Naive thymus-derived CD4-positive, alpha-beta T cell (primary cell): Measurements from ENCODE around the gene SFMBT2. TPM values are rescaled to one million over a fixed set of nuclear protein-coding genes. Genes with fewer than 3 reads are reported as not detected.

ENCODE experiments used
- ATAC-seq: fragments of 150-1000 bp; cut with Tn5 transposase; 2 replicates; pipeline ENCODE4 v1.10.0; 2021; ENCODE audit warnings: mild to moderate bottlenecking, moderate library complexity
- CTCF ChIA-PET: fragments of 350-600 bp; sonication (Branson Sonifier 250); formaldehyde crosslinking; loops from one replicate; lab custom pipeline; 2021; ENCODE audit warnings: antibody characterized with exemption; lab: Charles Lee
- POLR2A ChIA-PET: fragments of 350-600 bp; sonication (Branson Sonifier 250); formaldehyde crosslinking; loops from one replicate; lab custom pipeline; 2021; ENCODE audit warnings: antibody characterized with exemption, inconsistent platforms; lab: Charles Lee
- DNase-seq, 9 donors: peaks; one replicate each; pipeline versions ENCODE4 v3.0.0 to v3.0.0-alpha.2; 2020 to 2022; ENCODE audit warnings: mixed read lengths in 1 of 9
- H3K27ac ChIP-seq: one replicate; pipeline ENCODE4 v1.7.0; 2013; ENCODE audit warnings: mild to moderate bottlenecking, low read depth, low read length, moderate library complexity
- H3K27me3 ChIP-seq, 2 donors: one replicate each; pipeline ENCODE4 v1.7.0; 2013; ENCODE audit warnings: low read length in 2 of 2, mild to moderate bottlenecking in 2 of 2, moderate library complexity in 2 of 2; ENCODE audit not compliant: control insufficient read depth in 2 of 2, insufficient read depth in 2 of 2
- H3K36me3 ChIP-seq, 3 experiments: 1 replicate in 2 of 3; 2 replicates in 1 of 3; pipeline ENCODE4 v1.7.0; 2013; ENCODE audit warnings: low read length in 3 of 3, mild to moderate bottlenecking in 3 of 3, moderate library complexity in 1 of 3; ENCODE audit not compliant: insufficient read depth in 3 of 3, control insufficient read depth in 2 of 3
- H3K4me1 ChIP-seq, 2 donors: one replicate each; pipeline ENCODE4 v1.7.0; 2013; ENCODE audit warnings: low read length in 2 of 2, mild to moderate bottlenecking in 2 of 2, moderate library complexity in 1 of 2; ENCODE audit not compliant: control insufficient read depth in 2 of 2, insufficient read depth in 2 of 2
- H3K4me3 ChIP-seq: 2 replicates; pipeline ENCODE4 v1.7.0; 2013; ENCODE audit warnings: mild to moderate bottlenecking, low read length
- H3K9me3 ChIP-seq, 3 experiments: 1 replicate in 2 of 3; 2 replicates in 1 of 3; pipeline ENCODE4 v1.7.0; 2013; ENCODE audit warnings: low read length in 3 of 3; ENCODE audit not compliant: control insufficient read depth in 2 of 3
- H3K27ac Mint-ChIP-seq, 9 donors: one replicate each; pipeline ENCODE4 v1.8.0; 2020 to 2022; ENCODE audit warnings: mixed read lengths in 9 of 9, mild to moderate bottlenecking in 8 of 9, moderate library complexity in 5 of 9, inconsistent platforms in 2 of 9
- H3K27me3 Mint-ChIP-seq, 5 donors: one replicate each; pipeline ENCODE4 v1.8.0; 2021 to 2022; ENCODE audit warnings: mixed read lengths in 5 of 5, mild to moderate bottlenecking in 1 of 5
- H3K36me3 Mint-ChIP-seq, 5 donors: one replicate each; pipeline ENCODE4 v1.8.0; 2020 to 2022; ENCODE audit warnings: mixed read lengths in 5 of 5, mild to moderate bottlenecking in 3 of 5, inconsistent platforms in 1 of 5
- H3K4me1 Mint-ChIP-seq, 7 donors: one replicate each; pipeline ENCODE4 v1.8.0; 2020 to 2022; ENCODE audit warnings: mixed read lengths in 7 of 7, mild to moderate bottlenecking in 3 of 7, inconsistent platforms in 1 of 7
- H3K4me3 Mint-ChIP-seq, 10 donors: one replicate each; pipeline ENCODE4 v1.8.0; 2020 to 2022; ENCODE audit warnings: mild to moderate bottlenecking in 10 of 10, mixed read lengths in 10 of 10, moderate library complexity in 6 of 10, inconsistent platforms in 2 of 10
- H3K9me3 Mint-ChIP-seq, 11 donors: one replicate each; pipeline ENCODE4 v1.8.0; 2020 to 2022; ENCODE audit warnings: mixed read lengths in 11 of 11, mild to moderate bottlenecking in 4 of 11, inconsistent platforms in 1 of 11, moderate library complexity in 1 of 11
- intact Hi-C, 2 donors: fragments of 100-400 bp; cut with micrococcal nuclease; formaldehyde crosslinking; loops; one replicate each; pipeline ENCODE4 v1.15.1; 2023
- polyA plus RNA-seq, 2 donors: library from polyadenylated mRNA; unstranded; fragments of 300-500 nt; fragmentation: Illumina TruSeq; gene quantifications; one replicate each; pipeline ENCODE4 v1.2.3, GENCODE V29; 2021
- total RNA-seq, 6 experiments: library from RNA in 5 of 6; stranded (reverse) in 5 of 6; gene quantifications; 1 replicate in 5 of 6; 2 replicates in 1 of 6; pipeline ENCODE4 v1.2.3 and lab custom pipeline; 2021 to 2026

Gene SFMBT2
- total and polyA plus RNA-seq, 7 experiments from 2014 or later: 7.4 to 50.9 (median 39.2) TPM

- Histone ChIP-seq H3K9me3 (peaks cover 3 to 18% (median 5%) of the 10 kb centered on the region in 3 experiments), H3K36me3 (peaks cover 0 to 14% (median 0%) of the 10 kb centered on the region in 3 experiments), H3K4me3 (no peak overlapping the region), H3K27me3 (no peaks in the 10 kb centered on the region), H3K4me1 (no peaks in the 10 kb centered on the region), H3K27ac (no peak overlapping the region)
- no peak overlapping the region for H3K4me3 Mint-ChIP-seq
- H3K4me1 Mint-ChIP-seq: peaks cover 4 to 36% (median 24%) of the 10 kb centered on the region in 7 donors
- intact Hi-C loops: no loop called here
- POLR2A ChIA-PET: no interaction called here
- DNase-seq: no peak
- no peak for ATAC-seq
- peaks cover 19 to 75% (median 70%) of the 10 kb centered on the region in 5 donors for H3K36me3 Mint-ChIP-seq
- no peaks in the 10 kb centered on the region for H3K27me3 Mint-ChIP-seq
- no peak overlapping the region for H3K27ac Mint-ChIP-seq
- peaks cover 3 to 76% (median 30%) of the 10 kb centered on the region in 11 donors for H3K9me3 Mint-ChIP-seq
- CTCF ChIA-PET: no interaction called here
Measured at GRCh38 chr10:7327885-7328284, 82.9 kb downstream of the SFMBT2 start.

GRCh38 chr10:7322623-7323022, 88.2 kb downstream of the SFMBT2 start:
- ATAC-seq: no peak
- Histone ChIP-seq H3K27me3 (no peaks in the 10 kb centered on the region), H3K36me3 (no peaks in the 10 kb centered on the region), H3K4me1 (peaks cover 22 to 26% of the 10 kb centered on the region in 2 donors), H3K27ac (no peak overlapping the region), H3K9me3 (peaks cover 0 to 3% (median 1%) of the 10 kb centered on the region in 3 experiments), H3K4me3 (no peak overlapping the region)
- no peak overlapping the region for H3K4me3 Mint-ChIP-seq
- no peak for DNase-seq
- peaks cover 26 to 53% (median 51%) of the 10 kb centered on the region in 7 donors for H3K4me1 Mint-ChIP-seq
- peak overlapping the region in 1 of 9 donors; percentile 38 for H3K27ac Mint-ChIP-seq
- intact Hi-C loops: no loop called here
- ChIA-PET POLR2A (interaction anchor here (0.6 kb wide), 1 partner anchor 507 kb away, joined by 3 read pairs; no protein-coding TSS in a partner anchor), CTCF (interaction anchor here (0.6 kb wide), 1 partner anchor 875 kb away, joined by 3 read pairs; no protein-coding TSS in a partner anchor)
- H3K36me3 Mint-ChIP-seq: peaks cover 3 to 54% (median 46%) of the 10 kb centered on the region in 5 donors
- no peaks in the 10 kb centered on the region for H3K27me3 Mint-ChIP-seq
- H3K9me3 Mint-ChIP-seq: peaks cover 0 to 46% (median 17%) of the 10 kb centered on the region in 11 donors

GRCh38 chr10:7320072-7320471, 90.8 kb downstream of the SFMBT2 start:
- DNase-seq (no peak), ATAC-seq (peak; percentile 22)
- no peaks in the 10 kb centered on the region for H3K9me3 ChIP-seq
- intact Hi-C loops: loop anchor here in 1 of 2 donors (2.0 kb wide), 1 partner anchor 17 kb away; no protein-coding TSS in a partner anchor
- Mint-ChIP-seq H3K4me1 (peaks cover 36 to 79% (median 69%) of the 10 kb centered on the region in 7 donors), H3K27ac (peak overlapping the region in 7 of 9 donors; percentile 20 to 90 (median 76)), H3K36me3 (peaks cover 0 to 47% (median 31%) of the 10 kb centered on the region in 5 donors), H3K9me3 (peaks cover 0 to 23% (median 9%) of the 10 kb centered on the region in 11 donors), H3K27me3 (no peaks in the 10 kb centered on the region), H3K4me3 (peak overlapping the region; percentile 41 to 84 (median 67))
- H3K36me3 ChIP-seq: no peaks in the 10 kb centered on the region
- CTCF ChIA-PET: interaction anchor here (0.6 kb wide), 1 partner anchor 425 kb away, joined by 3 read pairs; no protein-coding TSS in a partner anchor
- H3K27ac ChIP-seq: no peak overlapping the region
- peaks cover 23 to 33% of the 10 kb centered on the region in 2 donors for H3K4me1 ChIP-seq
- no peak overlapping the region for H3K4me3 ChIP-seq
- POLR2A ChIA-PET: interaction anchor here (1.0 kb wide), 1 partner anchor 127 kb away, joined by 4 read pairs; no protein-coding TSS in a partner anchor
- no peaks in the 10 kb centered on the region for H3K27me3 ChIP-seq

- H3K27ac ChIP-seq: no peak overlapping the region
- H3K36me3 Mint-ChIP-seq: peaks cover 0 to 47% (median 30%) of the 10 kb centered on the region in 5 donors
- H3K9me3 ChIP-seq: no peaks in the 10 kb centered on the region
- ATAC-seq (no peak), DNase-seq (no peak)
- H3K4me3 Mint-ChIP-seq: peak overlapping the region; percentile 41 to 84 (median 67)
- H3K4me3 ChIP-seq: no peak overlapping the region
- H3K36me3 ChIP-seq: no peaks in the 10 kb centered on the region
- H3K27me3 ChIP-seq: no peaks in the 10 kb centered on the region
- peaks cover 0 to 20% (median 9%) of the 10 kb centered on the region in 11 donors for H3K9me3 Mint-ChIP-seq
- CTCF ChIA-PET: no interaction called here
- peaks cover 23 to 33% of the 10 kb centered on the region in 2 donors for H3K4me1 ChIP-seq
- peak overlapping the region in 8 of 9 donors; percentile 31 to 90 (median 76) for H3K27ac Mint-ChIP-seq
- POLR2A ChIA-PET: interaction anchor here (1.0 kb wide), 1 partner anchor 127 kb away, joined by 4 read pairs; no protein-coding TSS in a partner anchor
- peaks cover 40 to 83% (median 74%) of the 10 kb centered on the region in 7 donors for H3K4me1 Mint-ChIP-seq
- H3K27me3 Mint-ChIP-seq: no peaks in the 10 kb centered on the region
- intact Hi-C loops: loop anchor here in 1 of 2 donors (2.0 to 5.0 kb wide), 2 partner anchors 17 to 88 kb away; no protein-coding TSS in a partner anchor
Measured at GRCh38 chr10:7319632-7320031, 91.2 kb downstream of the SFMBT2 start.

- peak in 3 of 9 donors; percentile 10 to 29 (median 14) for DNase-seq
- peak overlapping the region in 8 of 9 donors; percentile 27 to 90 (median 74) for H3K27ac Mint-ChIP-seq
- ATAC-seq: no peak
- Histone ChIP-seq H3K4me1 (peaks cover 23 to 33% of the 10 kb centered on the region in 2 donors), H3K4me3 (no peak overlapping the region), H3K9me3 (no peaks in the 10 kb centered on the region), H3K36me3 (no peaks in the 10 kb centered on the region), H3K27ac (no peak overlapping the region), H3K27me3 (no peaks in the 10 kb centered on the region)
- H3K4me3 Mint-ChIP-seq: peak overlapping the region in 9 of 10 donors; percentile 43 to 84 (median 67)
- POLR2A ChIA-PET: no interaction called here
- H3K9me3 Mint-ChIP-seq: peaks cover 0 to 12% (median 3%) of the 10 kb centered on the region in 11 donors
- H3K4me1 Mint-ChIP-seq: peaks cover 45 to 84% (median 75%) of the 10 kb centered on the region in 7 donors
- intact Hi-C loops: loop anchor here in 1 of 2 donors (5.0 kb wide), 1 partner anchor 88 kb away; no protein-coding TSS in a partner anchor
- peaks cover 0 to 40% (median 24%) of the 10 kb centered on the region in 5 donors for H3K36me3 Mint-ChIP-seq
- CTCF ChIA-PET: no interaction called here
- H3K27me3 Mint-ChIP-seq: no peaks in the 10 kb centered on the region
Measured at GRCh38 chr10:7318836-7319235, 92.0 kb downstream of the SFMBT2 start.

- Mint-ChIP-seq H3K4me1 (peaks cover 51 to 90% (median 81%) of the 10 kb centered on the region in 7 donors), H3K36me3 (peaks cover 0 to 42% (median 23%) of the 10 kb centered on the region in 5 donors), H3K4me3 (peak overlapping the region in 5 of 10 donors; percentile 21 to 67 (median 60)), H3K27me3 (no peaks in the 10 kb centered on the region), H3K9me3 (peaks cover 0 to 10% (median 3%) of the 10 kb centered on the region in 11 donors), H3K27ac (peak overlapping the region; percentile 19 to 90 (median 48))
- DNase-seq: no peak
- intact Hi-C loops: loop anchor here in 1 of 2 donors (5.0 kb wide), 1 partner anchor 89 kb away; no protein-coding TSS in a partner anchor
- ChIA-PET CTCF (no interaction called here), POLR2A (no interaction called here)
- Histone ChIP-seq H3K4me1 (peaks cover 23 to 33% of the 10 kb centered on the region in 2 donors), H3K27ac (no peak overlapping the region), H3K27me3 (no peaks in the 10 kb centered on the region), H3K36me3 (no peaks in the 10 kb centered on the region), H3K4me3 (no peak overlapping the region), H3K9me3 (no peaks in the 10 kb centered on the region)
- peak; percentile 26 for ATAC-seq
Measured at GRCh38 chr10:7317786-7318446, 92.9 kb downstream of the SFMBT2 start.
